HL-60 (cell line): ENCODE measurements around the gene FAM72D.
"Not testable (repeated sequence)": the region's sequence is repeated elsewhere in the genome, so short reads cannot be mapped to it uniquely, and the experiment has no call there.

Experiments
- DNase-seq, 2 experiments: peaks; one replicate each; pipeline ENCODE4 v3.0.0-alpha.2; 2010 to 2020; ENCODE audit warnings: low read depth in 1 of 2, low spot score in 1 of 2
- H3K27ac ChIP-seq: fragments of 250-450 bp; sonication (Bioruptor Pico); replicated peaks from 2 replicates; pipeline ENCODE4 v1.5.1; 2020; ENCODE audit warnings: mild to moderate bottlenecking, moderate library complexity
- H3K27me3 ChIP-seq: fragments of 250-450 bp; sonication (Bioruptor Pico); 2 replicates; pipeline ENCODE4 v1.5.1; 2021; ENCODE audit warnings: mild to moderate bottlenecking, moderate library complexity; ENCODE audit not compliant: insufficient read depth, poor library complexity, severe bottlenecking
- H3K4me3 ChIP-seq: replicated peaks from 2 replicates; pipeline ENCODE4 v1.5.1; 2011; ENCODE audit warnings: mild to moderate bottlenecking, control low read depth, low read length; ENCODE audit not compliant: insufficient read depth
- long read RNA-seq: library from polyadenylated mRNA; unstranded; transcript quantifications from one replicate; pipeline ENCODE4 v2.0.0, GENCODE V29; 2020

The FAM72D gene
- long read RNA-seq, transcript FAM72D-201 (4 exons, 2,397 nt): major isoform, 84 of 105 reads
- long read RNA-seq, partial matches to known transcripts: 5 of 105 reads
- long read RNA-seq, other reads (novel, unspliced or antisense): 16 of 105 reads

DNA sequence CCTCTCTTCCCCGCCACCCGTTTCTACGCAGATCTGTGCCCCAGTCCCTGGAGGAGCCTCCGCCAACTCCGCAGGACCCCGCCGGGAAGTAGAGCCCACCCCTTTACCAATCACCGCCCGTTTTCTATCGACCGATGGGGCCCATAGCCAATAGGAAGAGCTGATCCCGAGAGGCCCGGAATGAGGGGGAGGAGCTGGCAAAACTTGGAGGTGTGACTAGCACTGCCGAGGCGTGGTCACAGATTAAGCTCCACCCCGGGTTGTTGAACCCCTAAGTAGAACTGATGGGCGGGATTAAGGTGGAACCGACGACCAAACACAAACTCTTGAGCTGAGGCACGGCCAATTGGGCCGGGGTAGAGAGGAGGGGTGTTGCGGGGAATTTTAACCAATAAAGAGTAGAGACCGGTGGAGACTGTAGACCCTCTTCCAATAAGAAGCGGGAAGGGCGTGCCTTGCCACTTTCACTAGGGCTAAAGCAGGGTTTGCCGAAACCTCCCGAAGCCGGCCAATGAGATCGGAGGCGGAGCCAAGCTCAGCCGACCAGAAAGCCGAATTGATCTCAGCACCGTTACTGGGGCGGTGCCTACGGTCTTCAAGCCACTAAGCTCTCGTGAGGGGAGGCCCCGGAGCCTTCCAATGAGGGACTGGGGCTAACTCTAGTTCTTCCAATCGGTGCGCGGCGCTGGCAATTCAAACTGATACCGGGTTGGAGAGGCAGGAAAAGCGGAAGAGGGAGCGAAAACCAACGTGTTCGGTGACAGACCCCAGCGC is at the start of gene FAM72D, which contains the start of gene SRGAP2B:
Gene FAM72D (plus strand): TSS at position 691 of the 774 bp plus-strand sequence. CDS start 874 bp downstream, outside the sequence.
Gene SRGAP2B (minus strand): TSS at position 45 of the 774 bp plus-strand sequence. CDS start 2,427 bp downstream, outside the sequence.
- H3K4me3 ChIP-seq: peak within 1 kb of the TSS; percentile 41
- DNase-seq, H3K27ac ChIP-seq, H3K27me3 ChIP-seq: not testable (repeated sequence)

- not testable (repeated sequence) for H3K4me3 ChIP-seq, DNase-seq, H3K27me3 ChIP-seq, H3K27ac ChIP-seq
Measured at GRCh38 chr1:145047553-145047952, 48.2 kb upstream of the FAM72D start.

DNA sequence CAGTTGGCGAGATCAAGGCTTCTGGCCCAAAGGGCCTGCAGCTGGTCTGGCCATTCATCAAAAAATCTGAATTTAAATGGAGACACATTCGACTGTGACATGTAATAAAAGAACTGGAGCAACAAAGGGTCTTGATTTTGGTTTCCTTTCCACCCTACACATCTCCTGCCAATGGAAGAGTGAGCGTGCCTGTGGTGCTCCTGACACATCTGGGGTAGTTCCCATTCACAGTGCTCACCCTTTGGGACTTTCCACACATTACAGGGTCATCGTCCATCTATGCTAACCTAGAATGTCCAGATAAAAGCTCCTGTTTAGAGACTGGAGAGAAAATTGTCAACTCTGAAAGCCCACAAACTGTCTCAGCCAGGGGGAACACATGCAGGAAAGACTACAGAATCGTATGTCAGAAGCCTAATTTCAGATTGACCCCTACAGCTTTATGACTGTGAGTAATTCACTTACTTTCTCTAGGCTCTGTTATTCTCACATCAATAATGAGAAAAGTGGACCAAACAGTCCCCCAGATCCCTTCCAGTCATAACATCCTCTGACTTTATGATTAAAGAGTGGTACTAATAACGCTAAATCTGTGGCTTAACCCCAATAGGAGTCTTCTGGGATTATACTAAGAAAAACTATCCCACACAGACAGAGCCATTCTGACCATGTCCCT is 47.5 kb upstream of the FAM72D start:
- not testable (repeated sequence) for H3K27me3 ChIP-seq, H3K4me3 ChIP-seq, H3K27ac ChIP-seq, DNase-seq

GRCh38 chr1:145052019-145052776 is 43.6 kb upstream of the FAM72D start:
- not testable (repeated sequence) for DNase-seq, H3K27ac ChIP-seq, H3K27me3 ChIP-seq, H3K4me3 ChIP-seq

DNA sequence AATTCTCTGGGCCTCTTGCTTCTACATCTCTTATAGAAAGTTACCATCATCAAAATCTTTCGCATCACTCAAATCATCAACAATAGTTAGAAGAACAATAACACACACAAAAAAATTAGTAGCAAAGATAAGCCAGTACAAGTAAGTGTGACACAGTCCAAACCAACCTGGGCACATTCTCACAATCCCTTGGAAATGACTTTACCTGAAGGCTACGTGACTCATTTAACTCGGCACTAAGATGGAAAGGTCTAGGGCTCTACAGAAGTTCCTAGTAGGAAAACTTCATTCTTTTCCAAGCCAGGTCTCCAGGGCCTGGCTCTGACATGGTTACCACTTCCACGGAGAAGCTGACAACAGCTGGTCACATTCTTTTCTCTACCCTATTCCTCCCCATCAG is 42.3 kb upstream of the FAM72D start:
- H3K27me3 ChIP-seq, H3K27ac ChIP-seq, DNase-seq, H3K4me3 ChIP-seq: not testable (repeated sequence)

- H3K27me3 ChIP-seq, DNase-seq, H3K27ac ChIP-seq, H3K4me3 ChIP-seq: not testable (repeated sequence)
Measured at GRCh38 chr1:145055217-145055760, 40.5 kb upstream of the FAM72D start.

GRCh38 chr1:145058184-145058583 is 37.6 kb upstream of the FAM72D start:
- H3K4me3 ChIP-seq, H3K27ac ChIP-seq, H3K27me3 ChIP-seq, DNase-seq: not testable (repeated sequence)

DNA sequence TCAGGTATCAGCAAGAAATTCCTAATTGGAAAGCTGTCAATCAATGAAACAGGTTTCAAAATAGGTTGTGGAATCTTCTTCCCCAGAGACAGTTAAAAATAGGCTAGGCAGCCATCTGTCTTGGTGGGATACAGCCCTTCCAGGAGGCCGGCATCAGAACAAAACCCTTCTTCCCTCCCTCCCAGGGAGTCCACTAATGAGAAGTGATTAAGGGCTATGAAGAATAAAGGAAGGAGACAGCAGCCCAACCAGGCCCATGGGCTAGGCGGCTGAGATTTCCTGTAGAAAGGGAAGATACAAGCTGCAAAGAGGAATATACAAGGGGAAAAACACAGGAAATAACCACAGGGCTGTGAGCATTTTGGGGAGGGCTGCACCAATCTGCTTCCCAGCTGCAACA is 32.5 kb upstream of the FAM72D start:
- not testable (repeated sequence) for H3K27ac ChIP-seq, H3K4me3 ChIP-seq, H3K27me3 ChIP-seq, DNase-seq

GRCh38 chr1:145063941-145064648 is 31.7 kb upstream of the FAM72D start:
- H3K4me3 ChIP-seq, DNase-seq, H3K27ac ChIP-seq, H3K27me3 ChIP-seq: not testable (repeated sequence)

DNA sequence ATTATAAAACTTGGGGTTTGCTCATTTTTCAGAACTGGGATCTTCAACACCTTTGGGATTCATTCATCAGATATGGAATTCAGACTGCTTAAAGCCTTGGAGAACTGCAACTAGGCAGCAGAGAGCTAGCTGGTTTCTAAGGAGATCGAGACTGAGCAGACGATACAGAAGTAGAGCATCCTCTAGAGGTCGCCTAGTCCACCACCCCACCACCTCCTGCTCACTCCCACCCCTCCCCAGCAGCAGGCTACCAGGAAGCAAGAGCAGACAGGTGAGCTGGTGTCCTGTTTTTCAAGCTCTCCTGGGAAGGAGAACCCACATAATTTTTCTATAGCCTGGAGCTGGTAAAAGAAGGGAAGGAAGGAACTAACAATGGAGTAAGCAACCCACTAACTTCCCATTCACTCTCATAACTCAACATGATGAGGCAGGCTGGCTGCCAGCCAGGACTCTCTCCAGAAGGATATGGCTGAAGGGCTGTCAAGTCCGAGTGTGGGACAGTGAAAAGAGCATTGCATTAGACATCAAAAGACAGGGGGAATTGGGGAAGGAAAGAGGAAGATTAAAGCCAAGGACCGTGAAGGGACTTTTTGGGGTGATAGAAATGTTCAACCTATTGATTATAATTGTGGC is 30.5 kb upstream of the FAM72D start:
- not testable (repeated sequence) for H3K27ac ChIP-seq, H3K4me3 ChIP-seq

GRCh38 chr1:145066486-145066885 is 29.3 kb upstream of the FAM72D start:
- not testable (repeated sequence) for DNase-seq, H3K27me3 ChIP-seq, H3K27ac ChIP-seq, H3K4me3 ChIP-seq

More for the DNA sequence above, 30.5 kb upstream of the FAM72D start:
- DNase-seq, H3K27me3 ChIP-seq: not testable (repeated sequence)

- H3K4me3 ChIP-seq, DNase-seq, H3K27ac ChIP-seq, H3K27me3 ChIP-seq: not testable (repeated sequence)
Measured at GRCh38 chr1:145071569-145071968, 24.2 kb upstream of the FAM72D start.

DNA sequence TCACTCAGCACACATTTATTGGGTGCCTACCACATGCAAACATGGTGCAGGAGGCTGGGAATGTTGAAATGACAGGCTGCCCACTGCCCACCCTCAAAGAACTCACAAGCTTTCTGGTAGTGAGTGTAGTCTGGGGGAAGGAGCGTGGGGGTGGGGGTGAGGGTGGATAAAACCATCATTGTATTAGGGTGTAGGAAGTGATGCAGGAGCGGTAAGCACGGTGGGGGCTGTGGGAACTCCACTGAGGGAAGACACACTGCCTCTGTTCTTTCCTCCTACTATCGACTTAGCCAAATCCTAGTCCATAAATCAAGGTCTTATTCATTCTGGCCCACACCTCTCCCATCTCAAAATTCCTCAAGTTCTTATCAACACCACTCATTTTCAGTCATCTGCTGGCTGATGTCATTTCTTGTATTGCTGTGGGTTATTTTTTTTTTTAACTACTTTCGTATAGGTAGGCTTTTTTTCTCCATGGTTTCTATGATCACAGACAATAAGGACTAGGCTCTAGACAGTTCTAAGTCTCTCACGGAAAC is 21.7 kb upstream of the FAM72D start:
- not testable (repeated sequence) for H3K27me3 ChIP-seq, H3K4me3 ChIP-seq, H3K27ac ChIP-seq, DNase-seq
